ENCODE data around the gene VAMP1.
A peak's percentile ranks its signal among the peaks of the same experiment; 100 is the strongest.
"Not testable (repeated sequence)": the region's sequence is repeated elsewhere in the genome, so short reads cannot be mapped to it uniquely, and the experiment has no call there.

Gene VAMP1

GRCh38 chr12:6428326-6428725, 42.2 kb downstream of the VAMP1 start:
- TF ChIP-seq CTCF (IDR thresholded peaks at IDR 0.05; ENCODE audit: insufficient read depth, low read depth, low read length, missing control alignments): no peak
- DNase-seq (ENCODE audit: low read depth): no peak
- H3K4me3 ChIP-seq (ENCODE audit: low read length): no peak overlapping the region

GRCh38 chr12:6427796-6428195, 42.7 kb downstream of the VAMP1 start:
- not testable (repeated sequence) for H3K4me3 ChIP-seq (ENCODE audit: low read length); DNase-seq (ENCODE audit: low read depth)

- no peak overlapping the region for H3K4me3 ChIP-seq (ENCODE audit: low read length)
- DNase-seq (ENCODE audit: low read depth): no peak
- no peak for TF ChIP-seq CTCF (IDR thresholded peaks at IDR 0.05; ENCODE audit: insufficient read depth, low read depth, low read length, missing control alignments)
These were observed 43.4 kb downstream of the VAMP1 start for GRCh38 chr12:6426882-6427671.

GRCh38 chr12:6425590-6426531, 44.6 kb downstream of the VAMP1 start:
- H3K4me3 ChIP-seq (ENCODE audit: low read length): no peak overlapping the region
- DNase-seq (ENCODE audit: low read depth): no peak
- no peak for TF ChIP-seq CTCF (IDR thresholded peaks at IDR 0.05; ENCODE audit: insufficient read depth, low read depth, low read length, missing control alignments)

GRCh38 chr12:6424866-6425265, 45.6 kb downstream of the VAMP1 start:
- no peak for DNase-seq (ENCODE audit: low read depth)
- no peak for TF ChIP-seq CTCF (IDR thresholded peaks at IDR 0.05; ENCODE audit: insufficient read depth, low read depth, low read length, missing control alignments)

GRCh38 chr12:6424008-6424347, 46.5 kb downstream of the VAMP1 start:
- no peak for DNase-seq (ENCODE audit: low read depth)
- H3K4me3 ChIP-seq (ENCODE audit: low read length): no peak overlapping the region
- TF ChIP-seq CTCF (IDR thresholded peaks at IDR 0.05; ENCODE audit: insufficient read depth, low read depth, low read length, missing control alignments): no peak

More at GRCh38 chr12:6424866-6425265, 45.6 kb downstream of the VAMP1 start:
- no peak overlapping the region for H3K4me3 ChIP-seq (ENCODE audit: low read length)

- peak; percentile 85 for TF ChIP-seq CTCF (IDR thresholded peaks at IDR 0.05; ENCODE audit: insufficient read depth, low read depth, low read length, missing control alignments)
- H3K4me3 ChIP-seq (ENCODE audit: low read length): no peak overlapping the region
- peak; percentile 92 for DNase-seq (ENCODE audit: low read depth)
These were observed 47.0 kb downstream of the VAMP1 start for GRCh38 chr12:6423267-6424007.

Measured in epithelial cell of esophagus (primary cell).